Stimulated activated naive CD8-positive, alpha-beta T cell treated with anti-CD3 and anti-CD28 coated beads, Interleukin-15, Interleukin-2, amounts not matched to agents 100 U/mL and 50 U/mL, for 24 hours (primary cell): ENCODE results near the gene DHCR24.
"Not testable (repeated sequence)": the region's sequence is repeated elsewhere in the genome, so short reads cannot be mapped to it uniquely, and the experiment has no call there.

Source experiments
- ATAC-seq: fragments of 150-1000 bp; cut with Tn5 transposase; one replicate; pipeline ENCODE4 v1.10.0; 2021
- DNase-seq: peaks from one replicate; pipeline ENCODE4 v3.0.0; 2021

The DHCR24 gene

GRCh38 chr1:54888080-54888733 lies 1.2 kb upstream of the DHCR24 start:
- DNase-seq (no peak), ATAC-seq (no peak)

- DNase-seq = no peak
- ATAC-seq = no peak
Measured at GRCh38 chr1:54887665-54888071, 673 bp upstream of the DHCR24 start.

- no peak for ATAC-seq
- no peak for DNase-seq
Measured at GRCh38 chr1:54885807-54886723, 930 bp downstream of the DHCR24 start.

GRCh38 chr1:54885237-54885679 lies 1.7 kb downstream of the DHCR24 start:
- no peak for DNase-seq
- ATAC-seq = no peak

GRCh38 chr1:54884768-54885167 lies 2.2 kb downstream of the DHCR24 start:
- DNase-seq = no peak
- no peak for ATAC-seq

GRCh38 chr1:54884135-54884586 lies 2.8 kb downstream of the DHCR24 start:
- ATAC-seq (no peak), DNase-seq (no peak)

- DNase-seq (no peak), ATAC-seq (no peak)
Measured at GRCh38 chr1:54883349-54884102, 3.5 kb downstream of the DHCR24 start.

GRCh38 chr1:54882519-54882918 lies 4.5 kb downstream of the DHCR24 start:
- no peak for ATAC-seq
- no peak for DNase-seq

GRCh38 chr1:54881604-54882003 lies 5.4 kb downstream of the DHCR24 start:
- not testable (repeated sequence) for ATAC-seq, DNase-seq

GRCh38 chr1:54879872-54880271 lies 7.1 kb downstream of the DHCR24 start:
- ATAC-seq = no peak
- DNase-seq = no peak

GRCh38 chr1:54876814-54877213 lies 10.2 kb downstream of the DHCR24 start:
- ATAC-seq (no peak), DNase-seq (no peak)

GRCh38 chr1:54875000-54875399 lies 12.0 kb downstream of the DHCR24 start:
- no peak for DNase-seq

GRCh38 chr1:54874079-54874830 lies 12.7 kb downstream of the DHCR24 start:
- DNase-seq (no peak), ATAC-seq (no peak)

More at GRCh38 chr1:54875000-54875399, 12.0 kb downstream of the DHCR24 start:
- ATAC-seq = no peak

GRCh38 chr1:54872036-54872331 lies 15.0 kb downstream of the DHCR24 start:
- DNase-seq (no peak), ATAC-seq (no peak)

GRCh38 chr1:54871275-54872035 lies 15.5 kb downstream of the DHCR24 start:
- no peak for ATAC-seq

GRCh38 chr1:54870869-54871268 lies 16.1 kb downstream of the DHCR24 start:
- DNase-seq (no peak), ATAC-seq (no peak)

More at GRCh38 chr1:54871275-54872035, 15.5 kb downstream of the DHCR24 start:
- DNase-seq = no peak

GRCh38 chr1:54869173-54869851 lies 17.7 kb downstream of the DHCR24 start:
- no peak for ATAC-seq
- no peak for DNase-seq

GRCh38 chr1:54867717-54868057 lies 19.3 kb downstream of the DHCR24 start:
- no peak for DNase-seq
- no peak for ATAC-seq

GRCh38 chr1:54866801-54867716 lies 19.9 kb downstream of the DHCR24 start:
- ATAC-seq = no peak

More at GRCh38 chr1:54866801-54867716, 19.9 kb downstream of the DHCR24 start:
- no peak for DNase-seq
